ENCODE measurements around the gene TCEANC2. TPM values are rescaled to one million over a fixed set of nuclear protein-coding genes. Genes with fewer than 3 reads are reported as not detected.

TCEANC2 gene
- total and polyA plus RNA-seq, 2 of the 4 experiments (the other 2 are of a cell fraction): 2.4 to 3.2 TPM

GRCh38 chr1:54111624-54112023 lies 58.2 kb downstream of the TCEANC2 start:
- H2AFZ ChIP-seq (replicated peaks; ENCODE audit: low read length, poor library complexity): no peak overlapping the region
- CTCF ChIA-PET: interaction anchor here (1.1 kb wide), 1 partner anchor 22 kb away, joined by 3 read pairs; no protein-coding TSS in a partner anchor

More at GRCh38 chr1:54111624-54112023, 58.2 kb downstream of the TCEANC2 start:
- BruUV-seq (replicated peaks): no TSS peak
- Histone ChIP-seq H2BK120ac (ENCODE audit: low read depth, low read length) (no peak overlapping the region), H4K20me1 (ENCODE audit: insufficient read depth, low read length) (no peaks in the 10 kb centered on the region), H3K9me1 (ENCODE audit: insufficient read depth, low read length) (no peaks in the 10 kb centered on the region; the same call in 1 of the 2 replicates), H3K4me3 (ENCODE audit: insufficient read depth, low read depth, low read length) (no peak overlapping the region), H3K36me3 (ENCODE audit: control insufficient read depth, insufficient read depth, low read length) (no peaks in the 10 kb centered on the region), H2AK9ac (replicated peaks; ENCODE audit: low read depth, low read length, poor library complexity) (no peak overlapping the region), H3K9me3 (ENCODE audit: control insufficient read depth, insufficient read depth, low read length) (no peaks in the 10 kb centered on the region), H2BK5ac (ENCODE audit: low read depth, low read length, poor library complexity, severe bottlenecking) (no peak overlapping the region), H2AK5ac (ENCODE audit: low read depth, low read length) (no peak overlapping the region), H4K91ac (ENCODE audit: insufficient read depth, low read depth, low read length) (no peak overlapping the region), H2BK15ac (ENCODE audit: low read depth, low read length) (no peak overlapping the region), H4K5ac (ENCODE audit: low read depth, low read length) (no peak overlapping the region), H3K4me1 (ENCODE audit: control insufficient read depth, insufficient read depth, low read length) (peaks cover 4% of the 10 kb centered on the region; the same call in 1 of the 2 replicates), H3K27ac (ENCODE audit: insufficient read depth, low read length) (no peak overlapping the region), H3K79me1 (ENCODE audit: low read depth in 1 of 2, low read length in 2 of 2) (no peaks in the 10 kb centered on the region), H3K18ac (ENCODE audit: low read depth, low read length) (no peak overlapping the region), H3K56ac (ENCODE audit: extremely low read depth, insufficient read depth, low read length) (no peak overlapping the region), H3K9ac (ENCODE audit: low read depth, low read length) (no peak overlapping the region), H2BK20ac (ENCODE audit: low read depth, low read length) (no peak overlapping the region), H3K23ac (ENCODE audit: low read depth, low read length) (no peak overlapping the region), H3K27me3 (ENCODE audit: control insufficient read depth, insufficient read depth, low read length) (no peaks in the 10 kb centered on the region; the same call in 1 of the 2 replicates), H4K8ac (ENCODE audit: low read depth in 2 of 2, low read length in 2 of 2) (no peak overlapping the region), H3K4ac (ENCODE audit: low read depth, low read length) (no peak overlapping the region), H3K14ac (replicated peaks; ENCODE audit: low read depth, low read length) (no peak overlapping the region), H3K4me2 (ENCODE audit: low read depth, low read length) (no peak overlapping the region)
- POLR2A ChIA-PET (ENCODE audit: unreplicated experiment): no interaction called here
- in situ Hi-C loops (cut with MboI; ENCODE audit: low sequenced_read_pairs): no loop called here
- WGBS, 2 experiments (ENCODE audit: extremely low coverage in 2 of 2, insufficient read length in 1 of 2): no CpG with 5 or more reads among the region's 3 CpGs
- no peak for DNase-seq
- intact Hi-C loops (cut with micrococcal nuclease): no loop called here
- ATAC-seq (ENCODE audit: low read depth): no peak
- dilution Hi-C loops (cut with HindIII; ENCODE audit: low sequenced_read_pairs, unreplicated experiment): no loop called here
- TF ChIP-seq MXI1 (IDR thresholded peaks at IDR 0.05; ENCODE audit: borderline replicate concordance, low read depth, low read length) (no peak), ELK1 (IDR thresholded peaks at IDR 0.05; ENCODE audit: borderline replicate concordance, low read depth, low read length) (no peak), USF2 (IDR thresholded peaks at IDR 0.05; ENCODE audit: low read depth, low read length) (no peak), MAFK (IDR thresholded peaks at IDR 0.05; ENCODE audit: low read depth, low read length) (no peak), FOS (IDR thresholded peaks at IDR 0.05; ENCODE audit: low read depth, low read length) (no peak), NFE2L2 (IDR thresholded peaks at IDR 0.05; ENCODE audit: low read depth, low read length) (no peak), CHD1 (IDR thresholded peaks at IDR 0.05; ENCODE audit: low read depth, low read length) (no peak), RCOR1 (IDR thresholded peaks at IDR 0.05; ENCODE audit: insufficient replicate concordance, low read length) (no peak), BHLHE40 (IDR thresholded peaks at IDR 0.05; ENCODE audit: low read depth, low read length) (no peak), CTCF (conservative IDR thresholded peaks at IDR 0.05; ENCODE audit: low read depth, low read length) (no peak), RFX5 (IDR thresholded peaks at IDR 0.05; ENCODE audit: low read depth, low read length) (no peak), POLR2A (IDR thresholded peaks at IDR 0.05; ENCODE audit: low read depth, low read length) (no peak), CEBPB (IDR thresholded peaks at IDR 0.05; ENCODE audit: low read depth, low read length) (no peak), SMC3 (IDR thresholded peaks at IDR 0.05; ENCODE audit: low read depth, low read length) (no peak)
